Epithelial cell of esophagus (primary cell): Measurements from ENCODE around the gene TIMELESS.
A peak's percentile ranks its signal among the peaks of the same experiment; 100 is the strongest.

Source experiments
- DNase-seq: peaks from one replicate; pipeline ENCODE4 v3.0.0; 2010; ENCODE audit warnings: low read depth
- H3K4me3 ChIP-seq: 2 replicates; pipeline ENCODE4 v1.5.1; 2011; ENCODE audit warnings: mild to moderate bottlenecking, low read length, control low read depth
- CTCF ChIP-seq: IDR thresholded peaks from 2 replicates; pipeline ENCODE4 v1.5.1; 2011; ENCODE audit warnings: low read depth, mild to moderate bottlenecking, low read length, control low read depth, inconsistent platforms; ENCODE audit not compliant: insufficient read depth; ENCODE audit errors: missing control alignments

The TIMELESS gene

GRCh38 chr12:56392331-56392730 is 56.9 kb downstream of the TIMELESS start:
- DNase-seq, result no peak
- H3K4me3 ChIP-seq, result no peak overlapping the region
- no peak for TF ChIP-seq CTCF

- DNase-seq, result peak; percentile 7
- no peak overlapping the region for H3K4me3 ChIP-seq
- TF ChIP-seq CTCF, result no peak
These were observed 57.5 kb downstream of the TIMELESS start for GRCh38 chr12:56391721-56392120.

- no peak for TF ChIP-seq CTCF
- DNase-seq, result no peak
- H3K4me3 ChIP-seq, result no peak overlapping the region
These were observed 59.8 kb downstream of the TIMELESS start for GRCh38 chr12:56389412-56389811.

GRCh38 chr12:56387152-56387736 is 62.0 kb downstream of the TIMELESS start:
- DNase-seq, result no peak
- TF ChIP-seq CTCF, result no peak
- no peak overlapping the region for H3K4me3 ChIP-seq

GRCh38 chr12:56385873-56386272 is 63.4 kb downstream of the TIMELESS start:
- H3K4me3 ChIP-seq, result no peak overlapping the region
- TF ChIP-seq CTCF, result no peak
- peak; percentile 34 for DNase-seq

- no peak for DNase-seq
- H3K4me3 ChIP-seq, result no peak overlapping the region
- TF ChIP-seq CTCF, result no peak
These were observed 66.6 kb downstream of the TIMELESS start for GRCh38 chr12:56382611-56383010.

- no peak for TF ChIP-seq CTCF
These were observed 71.3 kb downstream of the TIMELESS start for GRCh38 chr12:56377989-56378316.

More at GRCh38 chr12:56377989-56378316, 71.3 kb downstream of the TIMELESS start:
- no peak for DNase-seq
- H3K4me3 ChIP-seq, result no peak overlapping the region
